ENCODE data around the gene CLEC18B. TPM values are rescaled to one million over a fixed set of nuclear protein-coding genes. Genes with fewer than 3 reads are reported as not detected.
"Not testable (repeated sequence)": the region's sequence is repeated elsewhere in the genome, so short reads cannot be mapped to it uniquely, and the experiment has no call there.

The CLEC18B gene
- total RNA-seq, 1 donor from 2014 or later: 0.24 TPM

DNA sequence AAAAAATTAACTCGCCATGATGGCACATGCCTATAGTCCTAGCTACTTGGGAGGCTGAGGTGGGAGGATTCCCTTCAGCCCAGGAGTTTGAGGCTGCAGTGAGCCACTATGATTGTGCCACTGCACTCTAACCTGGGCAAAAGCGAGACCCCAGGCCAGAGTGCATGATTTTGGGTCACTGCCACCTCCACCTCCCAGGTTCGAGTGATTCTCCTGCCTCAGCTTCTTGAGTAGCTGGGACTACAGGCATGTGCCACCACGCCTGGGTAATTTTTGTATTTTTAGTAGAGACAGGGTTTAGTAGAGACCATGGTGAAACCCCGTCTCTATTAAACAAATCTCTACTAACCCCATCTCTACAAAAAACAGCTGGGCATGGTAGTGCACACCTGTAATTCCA lies 26.7 kb downstream of the CLEC18B start:
- H3K36me3 Mint-ChIP-seq (ENCODE audit: unreplicated experiment); H3K4me1 Mint-ChIP-seq (ENCODE audit: unreplicated experiment); H3K4me3 Mint-ChIP-seq (ENCODE audit: unreplicated experiment); DNase-seq (ENCODE audit: extremely low spot score, unreplicated experiment); H3K27me3 Mint-ChIP-seq (ENCODE audit: unreplicated experiment); H3K9me3 Mint-ChIP-seq (ENCODE audit: unreplicated experiment); H3K27ac Mint-ChIP-seq (ENCODE audit: unreplicated experiment): not testable (repeated sequence)

- H3K4me1 Mint-ChIP-seq (ENCODE audit: unreplicated experiment); H3K4me3 Mint-ChIP-seq (ENCODE audit: unreplicated experiment); H3K36me3 Mint-ChIP-seq (ENCODE audit: unreplicated experiment); H3K27me3 Mint-ChIP-seq (ENCODE audit: unreplicated experiment); H3K9me3 Mint-ChIP-seq (ENCODE audit: unreplicated experiment); DNase-seq (ENCODE audit: extremely low spot score, unreplicated experiment); H3K27ac Mint-ChIP-seq (ENCODE audit: unreplicated experiment): not testable (repeated sequence)
Observed at GRCh38 chr16:74394131-74394530, 27.1 kb downstream of the CLEC18B start.

DNA sequence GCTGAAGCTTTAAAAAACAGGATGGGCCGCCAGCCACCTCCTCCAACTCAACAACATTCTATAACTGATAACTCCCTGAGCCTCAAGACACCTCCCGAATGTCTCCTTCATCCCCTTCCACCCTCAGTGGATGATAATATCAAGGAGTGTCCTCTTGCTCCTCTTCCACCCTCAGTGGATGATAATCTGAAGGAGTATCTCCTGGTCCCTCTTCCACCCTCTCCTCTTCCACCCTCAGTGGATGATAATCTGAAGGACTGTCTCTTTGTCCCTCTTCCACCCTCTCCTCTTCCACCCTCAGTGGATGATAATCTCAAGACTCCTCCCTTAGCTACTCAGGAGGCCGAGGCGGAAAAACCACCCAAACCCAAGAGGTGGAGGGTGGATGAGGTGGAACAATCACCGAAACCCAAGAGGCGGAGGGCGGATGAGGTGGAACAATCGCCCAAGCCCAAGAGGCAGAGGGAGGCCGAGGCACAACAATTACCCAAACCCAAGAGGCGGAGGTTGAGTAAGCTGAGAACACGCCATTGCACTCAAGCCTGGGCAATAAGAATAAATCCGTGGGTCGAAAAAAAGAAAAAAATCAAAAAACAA lies 29.7 kb downstream of the CLEC18B start:
- not testable (repeated sequence) for H3K4me1 Mint-ChIP-seq (ENCODE audit: unreplicated experiment); DNase-seq (ENCODE audit: extremely low spot score, unreplicated experiment); H3K9me3 Mint-ChIP-seq (ENCODE audit: unreplicated experiment); H3K27ac Mint-ChIP-seq (ENCODE audit: unreplicated experiment); H3K27me3 Mint-ChIP-seq (ENCODE audit: unreplicated experiment); H3K36me3 Mint-ChIP-seq (ENCODE audit: unreplicated experiment); H3K4me3 Mint-ChIP-seq (ENCODE audit: unreplicated experiment)

GRCh38 chr16:74382339-74383034 lies 38.8 kb downstream of the CLEC18B start:
- not testable (repeated sequence) for H3K4me1 Mint-ChIP-seq (ENCODE audit: unreplicated experiment); H3K27ac Mint-ChIP-seq (ENCODE audit: unreplicated experiment); H3K36me3 Mint-ChIP-seq (ENCODE audit: unreplicated experiment); H3K4me3 Mint-ChIP-seq (ENCODE audit: unreplicated experiment); H3K27me3 Mint-ChIP-seq (ENCODE audit: unreplicated experiment); DNase-seq (ENCODE audit: extremely low spot score, unreplicated experiment); H3K9me3 Mint-ChIP-seq (ENCODE audit: unreplicated experiment)

- not testable (repeated sequence) for H3K4me1 Mint-ChIP-seq (ENCODE audit: unreplicated experiment); H3K4me3 Mint-ChIP-seq (ENCODE audit: unreplicated experiment); H3K27me3 Mint-ChIP-seq (ENCODE audit: unreplicated experiment); H3K9me3 Mint-ChIP-seq (ENCODE audit: unreplicated experiment); H3K27ac Mint-ChIP-seq (ENCODE audit: unreplicated experiment); H3K36me3 Mint-ChIP-seq (ENCODE audit: unreplicated experiment); DNase-seq (ENCODE audit: extremely low spot score, unreplicated experiment)
Observed at GRCh38 chr16:74373847-74374184, 47.5 kb downstream of the CLEC18B start.

DNA sequence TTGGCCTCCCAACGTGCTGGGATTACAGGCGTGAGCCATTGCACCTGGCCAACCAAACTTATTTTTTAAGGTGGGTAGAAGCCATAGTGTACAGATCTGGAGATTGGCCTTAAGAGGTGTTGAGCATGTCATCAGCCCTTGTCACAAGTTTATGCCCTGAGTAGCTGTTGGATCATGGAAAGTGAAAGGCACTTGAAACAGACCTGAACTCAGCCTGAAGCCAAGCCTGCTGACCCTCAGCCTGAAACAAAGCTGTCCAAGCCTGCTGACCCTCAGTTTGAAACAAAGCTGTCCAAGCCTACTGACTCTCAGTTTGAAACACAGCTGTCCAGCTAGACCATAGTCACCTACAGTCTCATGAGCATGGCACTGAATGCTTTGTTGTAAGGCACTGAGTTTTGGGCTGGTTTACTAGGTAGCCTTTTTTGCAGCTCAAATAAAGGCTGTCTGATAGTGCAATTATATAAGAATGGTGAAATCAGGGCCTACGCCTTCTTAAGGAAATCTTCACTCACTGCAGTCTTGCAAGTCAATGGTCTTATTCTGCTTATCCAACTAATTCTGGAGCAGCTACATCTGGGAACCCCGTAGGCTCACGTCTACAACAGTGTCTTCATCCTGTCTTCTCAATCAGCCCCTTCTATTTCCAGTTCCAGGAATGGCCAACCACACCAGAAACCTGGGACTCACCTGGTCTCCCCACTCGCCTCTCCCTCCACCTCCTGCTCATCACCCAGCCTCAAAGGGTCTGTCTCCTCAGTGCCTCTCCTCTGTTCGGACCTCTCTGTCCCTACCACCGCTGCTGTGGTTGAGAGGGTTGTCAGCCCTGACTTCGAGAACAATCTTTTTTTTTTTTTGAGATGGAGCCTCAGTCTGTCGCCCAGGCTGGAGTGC lies 48.1 kb downstream of the CLEC18B start:
- TF ChIP-seq CTCF (IDR thresholded peaks at IDR 0.05): no peak
- no peaks in the 10 kb centered on the region for H3K9me3 Mint-ChIP-seq (ENCODE audit: unreplicated experiment)
- no peaks in the 10 kb centered on the region for H3K36me3 Mint-ChIP-seq (ENCODE audit: unreplicated experiment)
- H3K4me1 Mint-ChIP-seq (ENCODE audit: unreplicated experiment): no peaks in the 10 kb centered on the region
- no peak overlapping the region for H3K27ac Mint-ChIP-seq (ENCODE audit: unreplicated experiment)
- no peaks in the 10 kb centered on the region for H3K27me3 Mint-ChIP-seq (ENCODE audit: unreplicated experiment)
- no peak overlapping the region for H3K4me3 Mint-ChIP-seq (ENCODE audit: unreplicated experiment)
- no peak for DNase-seq (ENCODE audit: extremely low spot score, unreplicated experiment)

DNA sequence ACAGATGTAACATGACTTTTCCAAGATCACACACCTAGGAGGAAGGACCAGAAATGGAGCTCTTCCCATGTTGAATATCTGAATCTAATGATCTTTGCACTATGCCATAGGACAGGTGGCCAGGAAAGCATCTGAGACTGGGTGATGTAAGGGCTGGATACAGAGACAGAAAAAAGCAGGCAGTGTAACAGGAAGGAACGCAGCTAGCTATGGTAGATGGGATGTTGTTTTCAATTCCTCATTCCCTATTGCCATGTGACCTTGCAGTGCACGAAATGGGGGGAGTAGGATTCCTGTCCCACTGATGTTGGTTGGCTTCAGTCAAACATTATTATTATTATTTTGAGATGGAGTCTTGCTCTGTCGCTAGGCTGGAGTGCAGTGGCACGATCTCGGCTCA lies 48.9 kb downstream of the CLEC18B start:
- no peak for DNase-seq (ENCODE audit: extremely low spot score, unreplicated experiment)
- Mint-ChIP-seq H3K27ac (ENCODE audit: unreplicated experiment) (no peak overlapping the region), H3K4me1 (ENCODE audit: unreplicated experiment) (peaks cover 2% of the 10 kb centered on the region), H3K9me3 (ENCODE audit: unreplicated experiment) (no peaks in the 10 kb centered on the region), H3K4me3 (ENCODE audit: unreplicated experiment) (no peak overlapping the region), H3K36me3 (ENCODE audit: unreplicated experiment) (no peaks in the 10 kb centered on the region), H3K27me3 (ENCODE audit: unreplicated experiment) (no peaks in the 10 kb centered on the region)
- TF ChIP-seq CTCF (IDR thresholded peaks at IDR 0.05): no peak

DNA sequence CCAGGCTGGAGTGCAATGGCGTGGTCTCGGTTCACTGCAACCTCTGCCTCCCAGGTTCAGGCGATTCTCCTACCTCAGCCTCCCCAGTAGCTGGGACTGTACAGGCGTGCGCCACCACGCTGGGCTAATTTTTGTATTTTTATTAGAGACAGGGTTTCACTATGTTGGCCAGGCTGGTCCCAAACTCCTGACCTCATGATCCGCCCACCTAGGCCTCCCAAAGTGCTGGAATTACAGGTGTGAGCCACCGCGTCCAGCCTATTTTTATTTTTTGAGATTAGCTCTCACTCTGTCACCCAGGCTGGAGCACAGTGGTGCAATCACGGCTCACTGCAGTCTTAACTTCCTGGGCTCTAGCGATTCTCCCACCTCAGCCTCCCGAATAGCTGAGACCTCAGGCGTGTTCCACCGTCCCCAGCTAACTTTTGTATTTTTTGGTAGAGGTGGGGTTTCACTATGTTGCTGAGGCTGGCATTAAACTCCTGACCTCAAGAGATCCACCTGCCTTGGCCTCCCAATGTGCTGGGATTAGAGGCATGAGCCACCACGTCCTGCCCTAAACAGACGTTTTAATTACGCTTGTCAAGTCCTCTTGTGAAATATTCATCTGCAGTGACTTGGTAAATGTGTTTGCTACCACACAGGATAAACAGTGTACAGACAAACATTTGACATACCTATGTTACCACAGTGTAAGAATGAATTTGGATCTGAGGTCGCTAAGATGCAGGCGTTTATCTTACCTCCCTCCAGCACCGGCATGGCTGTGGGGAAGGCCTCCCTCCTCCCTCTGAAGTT lies 50.7 kb downstream of the CLEC18B start:
- H3K36me3 Mint-ChIP-seq (ENCODE audit: unreplicated experiment); H3K4me3 Mint-ChIP-seq (ENCODE audit: unreplicated experiment); DNase-seq (ENCODE audit: extremely low spot score, unreplicated experiment); H3K27me3 Mint-ChIP-seq (ENCODE audit: unreplicated experiment); H3K9me3 Mint-ChIP-seq (ENCODE audit: unreplicated experiment); H3K27ac Mint-ChIP-seq (ENCODE audit: unreplicated experiment): not testable (repeated sequence)
- peaks cover 10% of the 10 kb centered on the region for H3K4me1 Mint-ChIP-seq (ENCODE audit: unreplicated experiment)

DNA sequence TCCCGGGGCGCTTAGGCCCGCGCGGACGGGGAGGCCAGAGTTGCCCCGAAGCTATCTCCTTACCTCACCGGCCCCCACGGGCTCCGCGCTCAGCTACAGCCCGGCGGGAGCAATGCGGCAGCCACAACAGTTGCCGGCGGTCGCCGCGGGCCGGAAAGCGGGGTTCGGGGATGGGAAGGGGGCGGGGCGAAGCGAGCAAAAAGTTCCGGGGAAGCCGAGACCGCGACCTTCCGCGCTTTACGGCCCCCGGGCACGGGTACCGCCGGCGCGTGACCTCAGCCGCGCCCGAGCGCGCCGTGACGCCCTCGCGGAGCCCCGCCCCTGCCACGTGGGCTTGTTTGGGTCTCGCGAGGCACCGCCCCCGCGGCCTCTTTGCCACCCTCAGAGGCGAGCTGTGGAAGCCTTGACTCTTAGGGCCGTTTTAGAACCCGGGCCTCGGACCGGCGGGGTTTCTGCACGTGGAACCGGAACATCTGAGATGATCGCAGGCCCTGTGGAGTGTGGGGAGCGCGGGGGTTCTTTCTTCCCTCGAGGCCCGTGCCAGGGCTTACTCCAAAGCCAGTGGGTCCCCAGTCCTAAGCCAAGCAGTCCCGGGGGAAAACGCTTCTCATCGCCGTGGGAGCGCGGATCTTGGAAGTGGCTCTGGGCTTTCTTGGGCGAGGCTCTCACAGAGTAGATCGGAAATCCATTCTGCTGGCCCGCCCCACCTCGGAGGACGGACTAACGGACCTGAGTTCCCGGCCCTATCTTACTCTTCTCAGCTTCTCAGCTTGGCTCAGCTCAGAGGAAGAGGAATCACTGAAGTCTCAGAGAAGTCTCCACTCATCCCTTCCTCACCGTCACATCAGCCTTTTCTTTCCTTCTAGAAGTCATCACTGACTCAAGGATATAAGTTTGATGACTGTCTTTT lies 53.0 kb downstream of the CLEC18B start:
- not testable (repeated sequence) for H3K27me3 Mint-ChIP-seq (ENCODE audit: unreplicated experiment); H3K36me3 Mint-ChIP-seq (ENCODE audit: unreplicated experiment); H3K9me3 Mint-ChIP-seq (ENCODE audit: unreplicated experiment)
- Mint-ChIP-seq H3K27ac (ENCODE audit: unreplicated experiment) (peak overlapping the region; percentile 89), H3K4me3 (ENCODE audit: unreplicated experiment) (peak overlapping the region; percentile 91), H3K4me1 (ENCODE audit: unreplicated experiment) (peaks cover 10% of the 10 kb centered on the region)
- peak; percentile 99 for DNase-seq (ENCODE audit: extremely low spot score, unreplicated experiment)
